SK-MEL-5 (cell line): Measurements from ENCODE around the gene TRIM59. TPM values are rescaled to one million over a fixed set of nuclear protein-coding genes. Genes with fewer than 3 reads are reported as not detected.

Experiments
- DNase-seq: peaks from one replicate; pipeline ENCODE4 v3.0.0-alpha.2; 2016; ENCODE audit warnings: low read depth, low spot score
- in situ Hi-C: cut with HindIII; loops from 2 replicates; pipeline ENCODE4 v1.10.0; 2016; ENCODE audit warnings: low sequenced_read_pairs, high pct_unique_total_duplicates, low pct_unique_long_range_greater_than_20kb
- total RNA-seq: library from RNA; depleted of rRNA; stranded (reverse); fragments of >200 nt; shearing (Covaris generic); gene quantifications from 2 replicates; pipeline ENCODE4 v1.2.3, GENCODE V29; 2014

Gene TRIM59
- total RNA-seq, 1 experiment from 2014 or later: 3.2 TPM

GRCh38 chr3:160434071-160434470, 15.5 kb downstream of the TRIM59 start:
- in situ Hi-C loops: no loop called here
- no peak for DNase-seq

- in situ Hi-C loops: no loop called here
- DNase-seq: no peak
Observed at GRCh38 chr3:160427832-160428424, 21.7 kb downstream of the TRIM59 start.

GRCh38 chr3:160417311-160417710, 32.3 kb downstream of the TRIM59 start:
- in situ Hi-C loops: no loop called here

GRCh38 chr3:160413613-160414248, 35.9 kb downstream of the TRIM59 start:
- peak; percentile 85 for DNase-seq
- in situ Hi-C loops: no loop called here

More at GRCh38 chr3:160417311-160417710, 32.3 kb downstream of the TRIM59 start:
- DNase-seq: no peak

GRCh38 chr3:160412477-160412876, 37.1 kb downstream of the TRIM59 start:
- DNase-seq: no peak
- in situ Hi-C loops: no loop called here

- no peak for DNase-seq
- in situ Hi-C loops: no loop called here
Observed at GRCh38 chr3:160409812-160410610, 39.6 kb downstream of the TRIM59 start.

GRCh38 chr3:160403796-160404470, 45.7 kb downstream of the TRIM59 start:
- in situ Hi-C loops: no loop called here
- peak; percentile 15 for DNase-seq

GRCh38 chr3:160403028-160403545, 46.5 kb downstream of the TRIM59 start:
- DNase-seq: peak; percentile 14
- in situ Hi-C loops: no loop called here

GRCh38 chr3:160402221-160403027, 47.2 kb downstream of the TRIM59 start:
- in situ Hi-C loops: no loop called here
- DNase-seq: no peak

- peak; percentile 54 for DNase-seq
- in situ Hi-C loops: no loop called here
Observed at GRCh38 chr3:160401291-160402095, 48.1 kb downstream of the TRIM59 start.

GRCh38 chr3:160400702-160401150, 48.9 kb downstream of the TRIM59 start:
- in situ Hi-C loops: no loop called here

GRCh38 chr3:160400030-160400701, 49.4 kb downstream of the TRIM59 start:
- in situ Hi-C loops: no loop called here
- peak; percentile 32 for DNase-seq

More at GRCh38 chr3:160400702-160401150, 48.9 kb downstream of the TRIM59 start:
- no peak for DNase-seq

- in situ Hi-C loops: no loop called here
Observed at GRCh38 chr3:160399125-160400029, 50.2 kb downstream of the TRIM59 start, which contains the start of the genes IFT80 and SMC4. TSS of gene IFT80 (minus strand) at chr3:160399225. CDS start at chr3:160384600, 14,625 bp downstream. TSS of gene SMC4 (plus strand) at chr3:160399650. CDS start at chr3:160400827, 1,177 bp downstream.

GRCh38 chr3:160398820-160399124, 50.8 kb downstream of the TRIM59 start:
- DNase-seq: no peak

More at GRCh38 chr3:160399125-160400029, 50.2 kb downstream of the TRIM59 start, which contains the start of the genes IFT80 and SMC4:
- peak; percentile 95 for DNase-seq

GRCh38 chr3:160395297-160395696, 54.3 kb downstream of the TRIM59 start:
- in situ Hi-C loops: no loop called here
- no peak for DNase-seq

More at GRCh38 chr3:160398820-160399124, 50.8 kb downstream of the TRIM59 start:
- in situ Hi-C loops: no loop called here
